Spinal cord (tissue), 10 donors: ENCODE measurements around the gene STOX1. TPM values are rescaled to one million over a fixed set of nuclear protein-coding genes. Genes with fewer than 3 reads are reported as not detected.
"Not testable (repeated sequence)": the region's sequence is repeated elsewhere in the genome, so short reads cannot be mapped to it uniquely, and the experiment has no call there.

ENCODE experiments used
- DNase-seq, 6 donors: peaks; one replicate each; pipeline versions ENCODE4 v3.0.0 to v3.0.0-alpha.2; 2013 to 2015; ENCODE audit warnings: low spot score in 6 of 6, low read depth in 4 of 6
- H3K27ac ChIP-seq: one replicate; pipeline ENCODE4 v1.5.1; 2013; ENCODE audit warnings: low read depth, low read length, control low read depth
- H3K27me3 ChIP-seq: one replicate; pipeline ENCODE4 v1.6.1; 2013; ENCODE audit warnings: low read length; ENCODE audit not compliant: control insufficient read depth, insufficient read depth
- H3K36me3 ChIP-seq: one replicate; pipeline ENCODE4 v1.6.1; 2013; ENCODE audit warnings: low read length; ENCODE audit not compliant: control insufficient read depth, insufficient read depth
- H3K4me1 ChIP-seq: one replicate; pipeline ENCODE4 v1.6.1; 2013; ENCODE audit warnings: low read length; ENCODE audit not compliant: control insufficient read depth, insufficient read depth
- H3K4me3 ChIP-seq: one replicate; pipeline ENCODE4 v1.5.1; 2013; ENCODE audit warnings: low read depth, low read length, control low read depth
- H3K9me3 ChIP-seq: one replicate; pipeline ENCODE4 v1.6.1; 2013; ENCODE audit warnings: low read length; ENCODE audit not compliant: control insufficient read depth, insufficient read depth
- WGBS: methylation state at CpG from one replicate; pipeline ENCODE4 v1.1.5; 2013; ENCODE audit warnings: missing lambda C conversion rate; ENCODE audit not compliant: insufficient coverage; 5-methylcytosine and 5-hydroxymethylcytosine counted together
- polyA plus RNA-seq, 2 donors: library from polyadenylated mRNA; unstranded; fragments of 120-200 nt; gene quantifications; one replicate each; pipeline ENCODE4 v1.2.1, GENCODE V29; 2013; ENCODE audit not compliant: insufficient read length in 2 of 2
- total RNA-seq, 2 donors: library from RNA; depleted of rRNA in 1 of 2; stranded (reverse); fragments of 120-200 nt in 1 of 2; fragments of >200 nt in 1 of 2; gene quantifications; one replicate each; pipeline versions ENCODE4 v1.2.3 to v1.2.4, GENCODE V29; 2013 to 2014
- donor health status: healthy.

STOX1 gene
- total and polyA plus RNA-seq, 4 donors: 10.7 to 14.4 (median 11.3) TPM

- not testable (repeated sequence) for H3K9me3 ChIP-seq, H3K27ac ChIP-seq, H3K36me3 ChIP-seq, H3K27me3 ChIP-seq
- Histone ChIP-seq H3K4me3 (peak overlapping the region; percentile 44), H3K4me1 (peaks cover 21% of the 10 kb centered on the region)
- DNase-seq: peak in 2 of 6 donors; percentile 38
- 0% methylated on average over 29 of the region's 59 CpGs for WGBS
Measured at GRCh38 chr10:68828083-68828601, 811 bp downstream of the STOX1 start.

- Histone ChIP-seq H3K36me3 (peaks cover 3% of the 10 kb centered on the region), H3K4me1 (peaks cover 21% of the 10 kb centered on the region), H3K9me3 (no peaks in the 10 kb centered on the region), H3K27ac (no peak overlapping the region), H3K4me3 (peak overlapping the region; percentile 44), H3K27me3 (no peaks in the 10 kb centered on the region)
- 73% methylated on average over 8 of the region's 10 CpGs for WGBS
- DNase-seq: no peak
Measured at GRCh38 chr10:68828833-68829232, 1.5 kb downstream of the STOX1 start.

GRCh38 chr10:68829521-68829920, 2.2 kb downstream of the STOX1 start:
- H3K27ac ChIP-seq: no peak overlapping the region
- 60% methylated on average over 3 of the region's 6 CpGs for WGBS
- H3K4me3 ChIP-seq: no peak overlapping the region
- peaks cover 3% of the 10 kb centered on the region for H3K36me3 ChIP-seq
- peaks cover 21% of the 10 kb centered on the region for H3K4me1 ChIP-seq
- peak in 1 of 6 donors; percentile 13 for DNase-seq
- no peaks in the 10 kb centered on the region for H3K9me3 ChIP-seq
- no peaks in the 10 kb centered on the region for H3K27me3 ChIP-seq

- H3K9me3 ChIP-seq: no peaks in the 10 kb centered on the region
- no peak overlapping the region for H3K27ac ChIP-seq
- WGBS: 76% methylated on average over 3 of the region's 6 CpGs
- peaks cover 21% of the 10 kb centered on the region for H3K4me1 ChIP-seq
- no peak for DNase-seq
- H3K4me3 ChIP-seq: no peak overlapping the region
- no peaks in the 10 kb centered on the region for H3K27me3 ChIP-seq
- H3K36me3 ChIP-seq: peaks cover 3% of the 10 kb centered on the region
Measured at GRCh38 chr10:68829952-68830351, 2.6 kb downstream of the STOX1 start.

- WGBS: 80% methylated on average over 2 of the region's 5 CpGs
- Histone ChIP-seq H3K4me3 (no peak overlapping the region), H3K9me3 (no peaks in the 10 kb centered on the region), H3K4me1 (peaks cover 13% of the 10 kb centered on the region), H3K27me3 (no peaks in the 10 kb centered on the region), H3K36me3 (peaks cover 3% of the 10 kb centered on the region), H3K27ac (no peak overlapping the region)
- no peak for DNase-seq
Measured at GRCh38 chr10:68831961-68832455, 4.7 kb downstream of the STOX1 start.

- Histone ChIP-seq H3K36me3 (peaks cover 3% of the 10 kb centered on the region), H3K9me3 (no peaks in the 10 kb centered on the region), H3K4me3 (no peak overlapping the region), H3K27ac (no peak overlapping the region), H3K4me1 (peaks cover 11% of the 10 kb centered on the region), H3K27me3 (no peaks in the 10 kb centered on the region)
- 78% methylated on average over 3 of the region's 4 CpGs for WGBS
- DNase-seq: no peak
Measured at GRCh38 chr10:68832601-68833000, 5.3 kb downstream of the STOX1 start.

- no peaks in the 10 kb centered on the region for H3K4me1 ChIP-seq
- no peak for DNase-seq
- WGBS: 100% methylated on average over 1 of the region's 8 CpGs
- H3K27me3 ChIP-seq: no peaks in the 10 kb centered on the region
- H3K36me3 ChIP-seq: no peaks in the 10 kb centered on the region
- H3K27ac ChIP-seq: no peak overlapping the region
- no peaks in the 10 kb centered on the region for H3K9me3 ChIP-seq
- H3K4me3 ChIP-seq: no peak overlapping the region
Measured at GRCh38 chr10:68837626-68838322, 10.4 kb downstream of the STOX1 start.

- not testable (repeated sequence) for H3K4me3 ChIP-seq, H3K4me1 ChIP-seq, H3K27ac ChIP-seq, DNase-seq, H3K36me3 ChIP-seq, H3K9me3 ChIP-seq, H3K27me3 ChIP-seq
- WGBS: 91% methylated on average over 6 of the region's 9 CpGs
Measured at GRCh38 chr10:68840650-68841049, 13.3 kb downstream of the STOX1 start.

GRCh38 chr10:68848281-68848680, 20.9 kb downstream of the STOX1 start:
- Histone ChIP-seq H3K4me1 (no peaks in the 10 kb centered on the region), H3K27ac (no peak overlapping the region), H3K27me3 (no peaks in the 10 kb centered on the region), H3K36me3 (no peaks in the 10 kb centered on the region), H3K4me3 (no peak overlapping the region), H3K9me3 (no peaks in the 10 kb centered on the region)
- DNase-seq: no peak
- no CpG with 5 or more reads among the region's 2 CpGs for WGBS

- no peaks in the 10 kb centered on the region for H3K4me1 ChIP-seq
- no peaks in the 10 kb centered on the region for H3K9me3 ChIP-seq
- no peaks in the 10 kb centered on the region for H3K27me3 ChIP-seq
- no peak for DNase-seq
- WGBS: 56% methylated on average over 4 of the region's 4 CpGs
- H3K4me3 ChIP-seq: no peak overlapping the region
- H3K36me3 ChIP-seq: no peaks in the 10 kb centered on the region
- H3K27ac ChIP-seq: no peak overlapping the region
Measured at GRCh38 chr10:68848806-68849205, 21.5 kb downstream of the STOX1 start.
